GM19238 (cell line): ENCODE data around the gene RAB23.

Source experiments
- DNase-seq: peaks from one replicate; pipeline ENCODE4 v3.0.0; 2011; ENCODE audit warnings: low spot score; ENCODE audit not compliant: insufficient read length

Gene RAB23

GRCh38 chr6:57137350-57137749 is 84.8 kb downstream of the RAB23 start:
- DNase-seq = no peak
